Muscle of leg (tissue), 11 donors: ENCODE data around the gene SPOCK2. TPM values are rescaled to one million over a fixed set of nuclear protein-coding genes. Genes with fewer than 3 reads are reported as not detected.

Experiments used
- DNase-seq: peaks from one replicate; pipeline ENCODE4 v3.0.0; 2013
- H3K27ac ChIP-seq: one replicate; pipeline ENCODE4 v1.5.1; 2013; ENCODE audit warnings: mild to moderate bottlenecking, low read length, control low read depth
- H3K27me3 ChIP-seq: one replicate; pipeline ENCODE4 v1.6.1; 2013; ENCODE audit warnings: low read length; ENCODE audit not compliant: control insufficient read depth, insufficient read depth
- H3K36me3 ChIP-seq: one replicate; pipeline ENCODE4 v1.6.1; 2013; ENCODE audit warnings: low read length; ENCODE audit not compliant: control insufficient read depth, insufficient read depth
- H3K4me1 ChIP-seq: one replicate; pipeline ENCODE4 v1.6.1; 2013; ENCODE audit warnings: low read length; ENCODE audit not compliant: control insufficient read depth, insufficient read depth
- H3K4me3 ChIP-seq: one replicate; pipeline ENCODE4 v1.5.1; 2013; ENCODE audit warnings: low read length, control low read depth
- H3K9me3 ChIP-seq: replicated peaks from 2 replicates; pipeline ENCODE4 v1.6.1; 2013; ENCODE audit warnings: low read depth, low read length; ENCODE audit not compliant: control insufficient read depth
- WGBS: methylation state at CpG from one replicate; pipeline ENCODE4 v1.1.5; 2013; ENCODE audit warnings: missing lambda C conversion rate; ENCODE audit not compliant: insufficient coverage; 5-methylcytosine and 5-hydroxymethylcytosine counted together
- polyA plus RNA-seq, 8 donors: library from polyadenylated mRNA; unstranded; fragments of 120-200 nt; gene quantifications; one replicate each; pipeline versions ENCODE4 v1.2.1 to v1.2.3, GENCODE V29; 2013; ENCODE audit warnings: inconsistent platforms in 1 of 8, low replicate concordance in 1 of 8; ENCODE audit not compliant: insufficient read length in 8 of 8, insufficient read depth in 1 of 8
- total RNA-seq: library from RNA; stranded (reverse); fragments of 120-200 nt; gene quantifications from one replicate; pipeline ENCODE4 v1.2.4, GENCODE V29; 2013

Gene SPOCK2
- total and polyA plus RNA-seq, 9 donors = 3.6 to 6.2 (median 4.0) TPM

DNA sequence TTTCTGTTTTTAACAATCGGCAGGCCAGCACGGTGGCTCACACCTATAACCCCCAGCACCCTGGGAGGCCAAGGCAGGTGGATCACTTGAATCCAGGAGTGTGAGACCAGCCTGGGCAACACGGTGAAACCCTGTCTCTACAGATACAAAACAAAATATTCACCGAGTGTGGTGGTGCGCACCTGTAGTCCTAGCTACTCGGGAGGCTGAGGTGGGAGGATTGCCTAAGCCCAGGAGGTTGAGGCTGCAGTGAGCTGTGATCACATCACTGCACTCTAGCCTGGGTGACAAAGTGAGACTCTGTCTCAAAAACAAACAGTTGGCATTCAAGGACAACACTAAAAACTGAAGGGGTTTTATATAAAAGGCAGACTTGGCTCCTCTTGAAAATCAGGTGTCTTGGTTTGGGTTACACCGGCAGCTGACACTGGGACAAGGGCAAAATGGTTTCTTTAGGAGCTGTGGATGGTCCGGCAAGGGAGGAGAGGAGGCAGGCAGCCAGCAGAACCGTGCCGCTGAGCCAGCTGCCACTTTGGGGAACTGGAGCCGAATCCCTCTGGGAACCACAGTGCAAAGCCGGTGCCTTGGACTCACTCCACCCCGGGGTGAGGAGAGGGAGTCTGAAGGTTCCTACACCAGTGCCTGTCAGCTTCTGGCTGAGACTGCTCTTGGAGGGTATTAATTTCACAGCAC lies 71.6 kb downstream of the SPOCK2 start:
- Histone ChIP-seq H3K4me1 (peaks cover 46% of the 10 kb centered on the region), H3K4me3 (no peak overlapping the region), H3K27ac (peak overlapping the region; percentile 62), H3K9me3 (no peaks in the 10 kb centered on the region), H3K36me3 (peaks cover 6% of the 10 kb centered on the region), H3K27me3 (no peaks in the 10 kb centered on the region)
- WGBS = 56% methylated on average over 6 of the region's 13 CpGs
- peak; percentile 61 for DNase-seq

DNA sequence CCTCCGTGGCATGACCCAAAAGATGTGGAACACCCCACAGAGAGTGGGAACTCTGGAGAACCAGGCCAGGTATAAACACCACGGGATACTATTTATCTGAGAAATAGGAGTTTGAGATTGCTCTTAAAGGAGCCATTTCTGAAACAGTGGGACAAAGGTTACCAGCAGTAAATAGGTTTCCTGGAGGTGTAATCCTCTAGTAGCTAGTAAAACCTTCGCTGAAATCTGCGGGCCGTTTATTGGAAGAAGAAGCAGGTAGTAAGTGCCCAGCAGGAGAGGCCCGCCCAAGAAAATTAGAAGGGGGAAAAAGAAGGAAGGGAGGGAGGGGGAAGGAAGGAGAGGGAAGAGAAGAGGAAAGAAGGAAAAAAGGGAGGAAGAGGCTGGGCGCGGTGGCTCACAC lies 72.5 kb downstream of the SPOCK2 start:
- Histone ChIP-seq H3K9me3 (no peaks in the 10 kb centered on the region), H3K27ac (no peak overlapping the region), H3K4me3 (no peak overlapping the region), H3K4me1 (peaks cover 54% of the 10 kb centered on the region), H3K27me3 (no peaks in the 10 kb centered on the region), H3K36me3 (peaks cover 11% of the 10 kb centered on the region)
- 44% methylated on average over 4 of the region's 8 CpGs for WGBS
- DNase-seq = no peak

DNA sequence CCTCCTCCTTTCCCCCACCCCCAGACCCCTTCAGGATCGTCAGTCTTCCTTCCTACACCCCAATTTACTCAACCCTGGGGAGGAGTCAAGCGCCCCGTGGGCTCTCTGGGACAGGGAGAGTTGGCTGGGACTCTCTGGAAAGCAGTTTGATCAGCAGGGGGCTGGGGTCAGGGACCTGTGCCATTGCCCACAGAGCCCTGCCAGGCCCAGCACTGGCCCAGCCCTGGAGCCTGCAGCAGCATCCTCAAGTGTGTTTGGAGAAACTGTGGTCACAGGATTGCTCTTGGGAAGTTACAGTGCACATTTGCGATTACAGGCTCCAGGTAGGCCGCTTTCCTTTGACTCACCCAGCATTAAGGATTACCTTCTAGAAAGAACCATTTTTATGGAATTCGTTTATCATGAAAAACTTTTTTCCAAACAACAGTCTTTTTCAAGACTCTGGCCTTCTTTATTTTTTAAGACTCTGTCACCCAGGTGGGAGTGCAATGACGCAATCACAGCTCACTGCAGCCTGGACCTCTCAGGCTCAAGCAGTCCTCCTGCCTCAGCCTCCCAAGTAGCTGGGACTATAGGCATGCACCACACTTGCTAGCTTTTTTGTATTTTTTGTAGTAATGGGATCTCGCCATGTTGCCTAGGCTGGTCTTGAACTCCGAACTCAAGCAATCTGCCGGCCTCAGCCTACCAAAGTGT lies 73.4 kb downstream of the SPOCK2 start:
- H3K4me3 ChIP-seq = no peak overlapping the region
- H3K36me3 ChIP-seq = peaks cover 17% of the 10 kb centered on the region
- no peaks in the 10 kb centered on the region for H3K27me3 ChIP-seq
- DNase-seq = no peak
- peaks cover 63% of the 10 kb centered on the region for H3K4me1 ChIP-seq
- no peak overlapping the region for H3K27ac ChIP-seq
- no peaks in the 10 kb centered on the region for H3K9me3 ChIP-seq
- 83% methylated on average over 4 of the region's 10 CpGs for WGBS

DNA sequence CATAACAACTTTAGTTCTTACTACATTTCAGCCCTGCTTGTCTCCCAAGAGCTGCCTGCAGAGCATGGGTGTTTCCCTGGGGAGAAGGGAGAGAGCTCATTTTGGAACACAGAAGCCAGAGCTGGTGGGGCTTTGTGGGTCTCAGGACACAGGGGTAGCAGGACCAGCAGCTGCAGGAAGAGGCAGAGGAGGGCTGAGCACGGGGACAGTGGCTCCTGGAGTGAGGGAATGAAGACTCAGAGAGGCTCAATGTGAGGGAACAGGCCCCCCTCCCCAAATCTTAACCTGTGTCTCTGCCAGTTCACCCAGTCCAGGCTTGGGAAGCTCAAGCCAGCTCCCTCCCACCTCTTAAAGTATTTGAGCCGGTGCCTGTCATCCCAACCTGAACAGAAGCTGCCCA lies 74.2 kb downstream of the SPOCK2 start:
- Histone ChIP-seq H3K36me3 (peaks cover 17% of the 10 kb centered on the region), H3K4me3 (no peak overlapping the region), H3K4me1 (peaks cover 70% of the 10 kb centered on the region), H3K27me3 (no peaks in the 10 kb centered on the region), H3K27ac (no peak overlapping the region), H3K9me3 (no peaks in the 10 kb centered on the region)
- DNase-seq = no peak
- no CpG with 5 or more reads among the region's 2 CpGs for WGBS

DNA sequence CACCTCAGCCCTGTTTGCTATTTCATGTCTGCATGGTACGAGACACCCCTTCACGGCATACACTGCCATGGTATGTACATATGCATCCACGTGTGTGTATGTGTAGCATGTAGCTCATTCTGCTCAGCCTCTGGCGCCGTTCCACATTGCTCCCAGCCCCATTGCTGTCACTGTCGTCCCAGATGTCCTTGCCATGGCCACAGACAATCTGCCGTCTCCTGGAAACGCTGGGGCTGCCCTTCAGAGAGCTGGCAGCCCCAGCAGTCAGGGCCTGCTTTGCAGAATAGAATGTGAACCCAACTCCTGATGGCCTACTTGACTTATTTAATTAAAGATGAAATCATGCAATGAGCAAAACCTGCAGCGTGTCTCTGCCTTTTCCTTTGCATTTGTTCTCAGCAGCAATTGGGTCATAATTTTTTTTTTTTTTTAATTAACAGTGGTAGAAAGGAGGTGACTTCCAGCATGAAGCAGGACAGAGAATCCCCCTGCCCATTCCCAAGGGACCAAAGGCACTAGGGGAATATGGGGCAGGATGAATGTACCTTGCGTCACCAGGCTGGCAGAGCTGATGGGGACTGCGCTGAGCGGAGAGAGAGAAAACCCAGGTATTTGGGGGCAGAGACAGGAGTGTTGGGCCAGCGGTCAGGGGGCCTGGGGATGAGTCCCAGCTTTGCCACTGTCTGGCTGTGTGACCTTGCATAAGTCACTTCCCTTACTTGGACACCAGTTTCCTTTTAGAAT lies 75.0 kb downstream of the SPOCK2 start:
- Histone ChIP-seq H3K4me1 (peaks cover 78% of the 10 kb centered on the region), H3K4me3 (no peak overlapping the region), H3K36me3 (peaks cover 21% of the 10 kb centered on the region), H3K27me3 (no peaks in the 10 kb centered on the region), H3K27ac (no peak overlapping the region), H3K9me3 (no peaks in the 10 kb centered on the region)
- 87% methylated on average over 7 of the region's 13 CpGs for WGBS
- no peak for DNase-seq

DNA sequence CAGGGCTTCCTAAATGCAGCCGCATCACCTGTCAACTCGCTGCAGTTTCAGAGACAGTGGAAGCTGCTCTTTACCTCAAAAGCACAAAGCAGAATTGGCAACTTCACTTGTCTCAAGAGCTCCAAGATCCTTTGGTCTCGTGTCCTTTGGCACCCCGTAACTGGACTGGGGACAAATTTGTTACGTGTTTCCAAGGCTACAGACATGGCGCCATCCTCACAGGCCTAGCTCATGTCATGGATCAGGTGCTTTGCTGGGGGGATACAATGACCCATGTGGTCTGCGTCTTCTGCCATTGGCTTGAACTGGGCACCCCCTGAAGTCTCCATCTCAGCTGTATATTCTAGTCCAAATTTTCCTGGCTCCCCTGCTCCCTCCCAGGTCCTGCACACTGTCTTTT lies 75.6 kb downstream of the SPOCK2 start:
- DNase-seq = no peak
- Histone ChIP-seq H3K27ac (no peak overlapping the region), H3K4me1 (peaks cover 78% of the 10 kb centered on the region), H3K9me3 (no peaks in the 10 kb centered on the region), H3K27me3 (no peaks in the 10 kb centered on the region), H3K36me3 (peaks cover 27% of the 10 kb centered on the region), H3K4me3 (no peak overlapping the region)
- 91% methylated on average over 7 of the region's 7 CpGs for WGBS

DNA sequence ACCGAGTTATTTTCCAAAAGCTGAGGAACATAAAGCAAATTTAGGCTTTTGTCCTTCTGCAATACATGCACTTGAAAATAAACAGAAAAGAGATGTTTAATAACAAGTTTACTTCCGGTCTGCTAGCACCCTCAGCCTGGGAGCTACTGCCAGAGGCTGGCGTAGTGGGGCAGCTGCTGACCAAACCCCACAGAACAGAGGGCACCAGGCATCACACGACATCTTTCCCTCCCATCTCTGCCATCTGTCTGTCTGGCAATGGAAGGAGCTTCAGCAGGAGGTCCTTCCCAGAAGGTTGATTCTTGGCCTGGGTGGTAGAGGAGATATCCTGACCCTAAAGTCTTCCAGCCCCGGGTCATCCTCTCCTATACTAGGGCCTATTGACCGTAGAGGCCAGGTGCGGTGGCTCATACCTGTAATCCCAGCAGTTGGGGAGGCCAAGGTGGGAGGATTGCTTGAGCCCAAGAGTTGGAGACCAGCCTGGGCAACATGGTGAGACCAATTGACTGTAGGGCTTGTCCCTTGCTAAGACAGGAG lies 76.3 kb downstream of the SPOCK2 start:
- Histone ChIP-seq H3K27ac (no peak overlapping the region), H3K9me3 (no peaks in the 10 kb centered on the region), H3K36me3 (peaks cover 34% of the 10 kb centered on the region), H3K27me3 (no peaks in the 10 kb centered on the region), H3K4me1 (peaks cover 77% of the 10 kb centered on the region), H3K4me3 (no peak overlapping the region)
- WGBS = 100% methylated on average over 2 of the region's 7 CpGs
- DNase-seq = no peak

DNA sequence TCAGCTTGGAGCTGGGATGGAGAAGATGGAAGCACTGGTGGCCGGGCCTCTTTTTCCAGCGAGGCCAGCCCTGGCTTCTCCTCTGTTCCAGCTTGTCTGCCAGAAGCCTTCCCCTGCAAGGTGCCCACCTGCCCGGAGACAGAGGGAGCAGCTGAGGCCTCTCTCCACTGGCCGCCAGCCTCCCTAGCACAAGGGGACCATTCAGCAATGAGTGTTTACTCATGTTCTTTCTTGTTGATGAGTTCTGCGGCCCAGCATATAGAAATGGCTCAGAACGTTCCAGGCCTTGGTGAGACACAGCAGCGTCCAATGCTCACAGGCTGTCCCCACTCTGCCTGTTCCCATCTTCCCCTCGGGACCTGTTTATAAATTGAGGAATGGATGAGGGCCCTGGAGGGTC lies 76.9 kb downstream of the SPOCK2 start:
- DNase-seq = no peak
- Histone ChIP-seq H3K27ac (no peak overlapping the region), H3K27me3 (no peaks in the 10 kb centered on the region), H3K4me3 (no peak overlapping the region), H3K9me3 (no peaks in the 10 kb centered on the region), H3K36me3 (peaks cover 35% of the 10 kb centered on the region), H3K4me1 (peaks cover 77% of the 10 kb centered on the region)
- 92% methylated on average over 4 of the region's 8 CpGs for WGBS

DNA sequence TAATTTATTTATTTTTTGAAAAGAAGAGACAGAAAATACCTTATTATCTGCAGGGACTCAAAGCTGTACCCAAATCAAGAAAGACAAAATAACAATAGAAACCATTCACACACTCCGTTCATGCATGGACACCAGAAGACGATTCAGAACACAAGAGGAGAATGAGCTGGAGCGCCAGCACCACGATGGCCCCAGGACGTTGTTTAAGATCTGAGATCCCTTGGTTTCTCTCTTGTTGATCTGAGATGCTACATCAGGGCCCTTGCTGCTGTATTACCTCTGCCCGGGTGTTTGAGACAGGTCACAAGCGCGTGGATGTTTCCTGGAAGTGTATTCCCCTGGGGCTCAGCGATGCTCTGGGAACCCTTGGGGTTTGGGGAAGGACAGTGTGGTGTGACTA lies 77.3 kb downstream of the SPOCK2 start:
- Histone ChIP-seq H3K27me3 (no peaks in the 10 kb centered on the region), H3K36me3 (peaks cover 40% of the 10 kb centered on the region), H3K27ac (no peak overlapping the region), H3K9me3 (no peaks in the 10 kb centered on the region), H3K4me1 (peaks cover 79% of the 10 kb centered on the region), H3K4me3 (no peak overlapping the region)
- WGBS = 94% methylated on average over 9 of the region's 9 CpGs
- no peak for DNase-seq
